H1 (cell line): ENCODE data around the gene KRTAP5-8.

ENCODE experiments used
- BCL11A ChIP-seq, 2 experiments: IDR thresholded peaks; one replicate each; pipeline ENCODE4 v1.6.1; 2011; ENCODE audit warnings: low read depth in 2 of 2, low read length in 2 of 2, mild to moderate bottlenecking in 2 of 2
- EZH2 ChIP-seq: fragments of 200-600 bp; sonication (generic); IDR thresholded peaks from 2 replicates; pipeline ENCODE4 v1.7.1; 2012; ENCODE audit warnings: low read depth, mild to moderate bottlenecking, moderate library complexity, low read length, inconsistent platforms; ENCODE audit not compliant: severe bottlenecking
- GABPA ChIP-seq: IDR thresholded peaks from 2 replicates; pipeline ENCODE4 v1.6.1; 2011; ENCODE audit warnings: mild to moderate bottlenecking, low read length, moderate library complexity, borderline replicate concordance; ENCODE audit not compliant: insufficient read depth
- HDAC2 ChIP-seq, 2 experiments: fragments of 300-600 bp in 1 of 2; sonication (generic) in 1 of 2; IDR thresholded peaks; 2 replicates each; pipeline ENCODE4 v1.6.1; 2011 to 2012; ENCODE audit warnings: low read depth in 2 of 2, low read length in 2 of 2, mild to moderate bottlenecking in 2 of 2, moderate library complexity in 2 of 2, borderline replicate concordance in 1 of 2, inconsistent platforms in 1 of 2
- KDM1A ChIP-seq: fragments of 200-600, 300-600 bp; sonication (generic); IDR thresholded peaks from 2 replicates; pipeline ENCODE4 v1.7.1; 2016; ENCODE audit warnings: mild to moderate bottlenecking, low read length, borderline replicate concordance
- MAFK ChIP-seq: IDR thresholded peaks from 2 replicates; pipeline ENCODE4 v1.6.1; 2012; ENCODE audit warnings: low read depth, mild to moderate bottlenecking, improper control_type of control experiment, low read length
- POLR2A ChIP-seq, 2 experiments: IDR thresholded peaks; 1 replicate in 1 of 2; 2 replicates in 1 of 2; pipeline ENCODE4 v1.6.1; 2011; ENCODE audit warnings: low read depth in 2 of 2, low read length in 2 of 2, mild to moderate bottlenecking in 2 of 2; ENCODE audit errors: control extremely low read depth in 1 of 2
- RFX5 ChIP-seq: IDR thresholded peaks from 2 replicates; pipeline ENCODE4 v1.6.1; 2011; ENCODE audit warnings: low read depth, low read length, improper control_type of control experiment, borderline replicate concordance
- SP2 ChIP-seq: IDR thresholded peaks from 2 replicates; pipeline ENCODE4 v1.6.1; 2012; ENCODE audit warnings: mild to moderate bottlenecking, low read length, inconsistent platforms
- TAF1 ChIP-seq: IDR thresholded peaks from 2 replicates; pipeline ENCODE4 v1.6.1; 2011; ENCODE audit warnings: mild to moderate bottlenecking, low read depth, low read length
- TAF7 ChIP-seq: optimal IDR thresholded peaks from 2 replicates; pipeline ENCODE3; 2011; ENCODE audit warnings: low read depth, mild to moderate bottlenecking, inconsistent platforms, low read length, moderate library complexity, borderline replicate concordance
- ZNF274 ChIP-seq: IDR thresholded peaks from 2 replicates; pipeline ENCODE4 v1.7.0; 2012; ENCODE audit warnings: low read length, borderline replicate concordance; ENCODE audit errors: extremely low read depth
- TF ChIP-seq, protein P1 (sequence below), 3 experiments: IDR thresholded peaks; 1 replicate in 2 of 3; 2 replicates in 1 of 3; pipeline versions ENCODE4 v1.5.1 to v1.6.1; 2011; ENCODE audit warnings: low read length in 3 of 3, mild to moderate bottlenecking in 3 of 3, inconsistent platforms in 2 of 3, low read depth in 1 of 3, moderate library complexity in 1 of 3; ENCODE audit not compliant: insufficient read depth in 1 of 3; ENCODE audit errors: control extremely low read depth in 1 of 3

DNA sequence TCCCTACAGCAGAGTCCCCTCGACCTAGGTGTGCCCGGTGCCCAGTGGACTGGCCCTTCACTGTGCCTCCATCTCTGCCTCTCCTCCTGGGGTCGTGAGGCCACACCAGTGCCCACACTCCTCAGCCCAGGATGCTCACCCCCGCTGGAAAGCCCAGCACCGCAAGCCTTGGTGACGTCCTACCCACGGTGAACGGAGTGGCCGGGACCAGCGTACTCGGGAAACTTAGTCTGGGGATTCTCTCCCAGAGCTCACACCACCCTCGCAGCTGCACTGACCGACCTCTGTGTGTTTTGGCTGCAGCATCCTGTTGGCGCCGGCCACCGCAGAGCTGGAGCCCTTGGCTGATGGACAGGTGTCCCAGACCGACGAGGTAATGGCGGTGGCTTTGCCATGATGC is 46.3 kb upstream of the KRTAP5-8 start:
- TF ChIP-seq EZH2 (no peak), TAF1 (no peak), TAF7 (no peak), KDM1A (no peak), ZNF274 (no peak), HDAC2 (IDR thresholded peaks at IDR 0.05; ENCODE audit: borderline replicate concordance in 1 of 2, low read depth in 2 of 2, low read length in 2 of 2) (no peak), GABPA (no peak), RFX5 (no peak), SP2 (no peak), POLR2A (IDR thresholded peaks at IDR 0.05; ENCODE audit: control extremely low read depth in 1 of 2, low read depth in 2 of 2, low read length in 2 of 2) (no peak), MAFK (no peak), BCL11A (IDR thresholded peaks at IDR 0.05; ENCODE audit: low read depth in 2 of 2, low read length in 2 of 2) (no peak)
- TF ChIP-seq, protein P1, sequence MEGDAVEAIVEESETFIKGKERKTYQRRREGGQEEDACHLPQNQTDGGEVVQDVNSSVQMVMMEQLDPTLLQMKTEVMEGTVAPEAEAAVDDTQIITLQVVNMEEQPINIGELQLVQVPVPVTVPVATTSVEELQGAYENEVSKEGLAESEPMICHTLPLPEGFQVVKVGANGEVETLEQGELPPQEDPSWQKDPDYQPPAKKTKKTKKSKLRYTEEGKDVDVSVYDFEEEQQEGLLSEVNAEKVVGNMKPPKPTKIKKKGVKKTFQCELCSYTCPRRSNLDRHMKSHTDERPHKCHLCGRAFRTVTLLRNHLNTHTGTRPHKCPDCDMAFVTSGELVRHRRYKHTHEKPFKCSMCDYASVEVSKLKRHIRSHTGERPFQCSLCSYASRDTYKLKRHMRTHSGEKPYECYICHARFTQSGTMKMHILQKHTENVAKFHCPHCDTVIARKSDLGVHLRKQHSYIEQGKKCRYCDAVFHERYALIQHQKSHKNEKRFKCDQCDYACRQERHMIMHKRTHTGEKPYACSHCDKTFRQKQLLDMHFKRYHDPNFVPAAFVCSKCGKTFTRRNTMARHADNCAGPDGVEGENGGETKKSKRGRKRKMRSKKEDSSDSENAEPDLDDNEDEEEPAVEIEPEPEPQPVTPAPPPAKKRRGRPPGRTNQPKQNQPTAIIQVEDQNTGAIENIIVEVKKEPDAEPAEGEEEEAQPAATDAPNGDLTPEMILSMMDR (IDR thresholded peaks at IDR 0.05; ENCODE audit: control extremely low read depth in 1 of 3, insufficient read depth in 1 of 3, low read depth in 1 of 3, low read length in 3 of 3), result no peak
